NT2/D1 (cell line): Measurements from ENCODE around the gene LRIG2.
"Not testable (repeated sequence)": the region's sequence is repeated elsewhere in the genome, so short reads cannot be mapped to it uniquely, and the experiment has no call there.

ENCODE experiments used
- DNase-seq: peaks from one replicate; pipeline ENCODE4 v3.0.0-alpha.2; 2011; ENCODE audit warnings: low read depth, low spot score
- H3K27me3 ChIP-seq: 2 replicates; pipeline ENCODE4 v1.6.0; 2011; ENCODE audit warnings: mild to moderate bottlenecking; ENCODE audit not compliant: insufficient read length, insufficient read depth
- H3K36me3 ChIP-seq: 2 replicates; pipeline ENCODE4 v1.6.1; 2011; ENCODE audit warnings: mild to moderate bottlenecking, low read length, mixed read lengths; ENCODE audit not compliant: insufficient read depth, insufficient read length
- H3K4me1 ChIP-seq: 2 replicates; pipeline ENCODE4 v1.5.1; 2011; ENCODE audit not compliant: insufficient read depth, insufficient read length
- H3K4me3 ChIP-seq: 2 replicates; pipeline ENCODE4 v1.5.1; 2011; ENCODE audit warnings: low read depth; ENCODE audit not compliant: insufficient read length
- H3K9ac ChIP-seq: 2 replicates; pipeline ENCODE4 v1.6.0; 2011; ENCODE audit warnings: low read depth; ENCODE audit not compliant: insufficient read length
- H3K9me3 ChIP-seq: 2 replicates; pipeline ENCODE4 v1.5.1; 2011; ENCODE audit warnings: mild to moderate bottlenecking, low read length; ENCODE audit not compliant: insufficient read depth
- SUZ12 ChIP-seq: IDR thresholded peaks from 2 replicates; pipeline ENCODE4 v1.6.1; 2011; ENCODE audit not compliant: insufficient read length, insufficient read depth; ENCODE audit errors: extremely low read depth
- YY1 ChIP-seq: IDR thresholded peaks from 2 replicates; pipeline ENCODE4 v1.6.1; 2011; ENCODE audit not compliant: insufficient read length, insufficient read depth
- ZNF274 ChIP-seq: IDR thresholded peaks from 2 replicates; pipeline ENCODE4 v1.6.1; 2011; ENCODE audit warnings: mild to moderate bottlenecking, low read depth, low read length

Gene LRIG2

GRCh38 chr1:113072757-113073478, at the start of gene LRIG2:
LRIG2 (plus strand) TSS chr1:113073198; CDS start chr1:113073407, 209 bp downstream.
- TF ChIP-seq YY1, result peak; percentile 46
- no peak for TF ChIP-seq ZNF274
- no peak for TF ChIP-seq SUZ12
- Histone ChIP-seq H3K9me3 (peaks cover 8% of the 10 kb centered on the region; the same call in 1 of the 2 replicates), H3K4me1 (peaks cover 3% of the 10 kb centered on the region), H3K4me3 (peak within 1 kb of the TSS; percentile 97), H3K27me3 (no peaks in the 10 kb centered on the region), H3K9ac (peak within 1 kb of the TSS; percentile 94), H3K36me3 (peaks cover 24% of the 10 kb centered on the region)
- peak; percentile 99 for DNase-seq

- not testable (repeated sequence) for DNase-seq, H3K4me3 ChIP-seq, H3K9me3 ChIP-seq, H3K9ac ChIP-seq, H3K27me3 ChIP-seq, H3K36me3 ChIP-seq, H3K4me1 ChIP-seq
Observed at GRCh38 chr1:113023316-113023715, 49.7 kb upstream of the LRIG2 start.

GRCh38 chr1:113027007-113027406, 46.0 kb upstream of the LRIG2 start:
- no peak overlapping the region for H3K9ac ChIP-seq
- DNase-seq, result no peak

GRCh38 chr1:113027449-113027848, 45.5 kb upstream of the LRIG2 start:
- H3K4me1 ChIP-seq, result no peaks in the 10 kb centered on the region
- H3K36me3 ChIP-seq, result no peaks in the 10 kb centered on the region
- H3K9me3 ChIP-seq, result no peaks in the 10 kb centered on the region
- peak; percentile 62 for DNase-seq
- H3K27me3 ChIP-seq, result no peaks in the 10 kb centered on the region
- TF ChIP-seq SUZ12 (no peak), ZNF274 (no peak), YY1 (no peak)
- no peak overlapping the region for H3K9ac ChIP-seq
- no peak overlapping the region for H3K4me3 ChIP-seq

More at GRCh38 chr1:113027007-113027406, 46.0 kb upstream of the LRIG2 start:
- H3K4me1 ChIP-seq, result no peaks in the 10 kb centered on the region
- H3K4me3 ChIP-seq, result no peak overlapping the region
- no peaks in the 10 kb centered on the region for H3K9me3 ChIP-seq
- H3K36me3 ChIP-seq, result no peaks in the 10 kb centered on the region
- no peaks in the 10 kb centered on the region for H3K27me3 ChIP-seq
- TF ChIP-seq YY1 (no peak), ZNF274 (no peak)

- DNase-seq, result no peak
- Histone ChIP-seq H3K36me3 (no peaks in the 10 kb centered on the region), H3K27me3 (no peaks in the 10 kb centered on the region), H3K4me1 (no peaks in the 10 kb centered on the region), H3K9ac (no peak overlapping the region), H3K9me3 (no peaks in the 10 kb centered on the region), H3K4me3 (no peak overlapping the region)
- no peak for TF ChIP-seq SUZ12
- no peak for TF ChIP-seq YY1
Observed at GRCh38 chr1:113029822-113030221, 43.2 kb upstream of the LRIG2 start.

GRCh38 chr1:113031171-113031933, 41.6 kb upstream of the LRIG2 start:
- H3K9ac ChIP-seq, result no peak overlapping the region
- no peaks in the 10 kb centered on the region for H3K27me3 ChIP-seq
- no peak for DNase-seq

GRCh38 chr1:113035086-113035485, 37.9 kb upstream of the LRIG2 start:
- no peak for TF ChIP-seq SUZ12
- TF ChIP-seq YY1, result no peak
- no peak for TF ChIP-seq ZNF274
- Histone ChIP-seq H3K9ac (no peak overlapping the region), H3K36me3 (no peaks in the 10 kb centered on the region), H3K27me3 (no peaks in the 10 kb centered on the region), H3K4me1 (no peaks in the 10 kb centered on the region), H3K9me3 (no peaks in the 10 kb centered on the region), H3K4me3 (no peak overlapping the region)
- DNase-seq, result no peak

More at GRCh38 chr1:113031171-113031933, 41.6 kb upstream of the LRIG2 start:
- Histone ChIP-seq H3K36me3 (no peaks in the 10 kb centered on the region), H3K9me3 (no peaks in the 10 kb centered on the region), H3K4me3 (no peak overlapping the region), H3K4me1 (no peaks in the 10 kb centered on the region)
- TF ChIP-seq ZNF274 (no peak), YY1 (no peak), SUZ12 (no peak)
